Spleen (tissue), 7 donors: ENCODE measurements around the gene PAX3.

ENCODE experiments used
- CTCF ChIP-seq, 11 experiments: fragments of 200-600 bp in 7 of 11; fragments of 450-650 bp in 4 of 11; sonication (generic) in 4 of 11; IDR thresholded peaks in 8 of 11; conservative IDR thresholded peaks in 3 of 11; 1 replicate in 7 of 11; 2 replicates in 4 of 11; pipeline versions ENCODE4 v1.4.0 to v1.8.0; 2016 to 2021; ENCODE audit warnings: antibody characterized with exemption in 11 of 11, inconsistent platforms in 4 of 11, mild to moderate bottlenecking in 1 of 11
- POLR2A ChIP-seq, 3 donors: fragments of 450-650 bp; IDR thresholded peaks; one replicate each; pipeline ENCODE4 v1.5.1; 2017; ENCODE audit warnings: antibody characterized with exemption in 3 of 3, mild to moderate bottlenecking in 1 of 3
- POLR2AphosphoS5 ChIP-seq, 3 donors: sonication (generic); formaldehyde crosslinking; IDR thresholded peaks; one replicate each; pipeline ENCODE4 v1.5.1; 2017; ENCODE audit warnings: antibody characterized with exemption in 3 of 3
- donor health status: DM: no; HTN: no; CAD: no; lungs with moderate emphysema.
- donor health status: DM: no; HTN: no; CAD: no.
- donor health status: DM: no; HTN: no; CAD: no.

DNA sequence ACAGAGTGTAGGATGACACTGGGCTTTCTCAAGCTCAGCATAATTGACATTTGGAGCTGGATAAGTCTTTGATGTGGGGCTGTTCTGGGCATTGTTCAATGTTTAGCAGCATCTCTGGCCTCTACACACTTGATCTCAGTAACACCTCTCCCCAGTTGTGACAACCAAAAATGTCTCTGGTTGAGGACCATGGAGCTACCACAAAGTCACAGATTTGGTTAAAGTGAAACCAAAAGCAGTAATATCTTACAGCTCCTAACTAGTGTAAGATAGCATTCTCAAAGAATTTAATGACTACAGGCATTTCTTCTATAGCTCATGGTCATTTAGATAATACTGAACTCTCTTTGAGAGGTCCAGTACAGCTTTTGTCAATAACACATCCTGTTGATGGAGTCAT is 23.4 kb upstream of the PAX3 start:
- TF ChIP-seq CTCF (IDR thresholded peaks at IDR 0.05 in 8 of 11, conservative IDR thresholded peaks at IDR 0.05 in 3 of 11) (no peak), POLR2A (IDR thresholded peaks at IDR 0.05) (no peak), POLR2AphosphoS5 (IDR thresholded peaks at IDR 0.05) (no peak)
